ENCODE data around the gene FNDC3B.

The FNDC3B gene

DNA sequence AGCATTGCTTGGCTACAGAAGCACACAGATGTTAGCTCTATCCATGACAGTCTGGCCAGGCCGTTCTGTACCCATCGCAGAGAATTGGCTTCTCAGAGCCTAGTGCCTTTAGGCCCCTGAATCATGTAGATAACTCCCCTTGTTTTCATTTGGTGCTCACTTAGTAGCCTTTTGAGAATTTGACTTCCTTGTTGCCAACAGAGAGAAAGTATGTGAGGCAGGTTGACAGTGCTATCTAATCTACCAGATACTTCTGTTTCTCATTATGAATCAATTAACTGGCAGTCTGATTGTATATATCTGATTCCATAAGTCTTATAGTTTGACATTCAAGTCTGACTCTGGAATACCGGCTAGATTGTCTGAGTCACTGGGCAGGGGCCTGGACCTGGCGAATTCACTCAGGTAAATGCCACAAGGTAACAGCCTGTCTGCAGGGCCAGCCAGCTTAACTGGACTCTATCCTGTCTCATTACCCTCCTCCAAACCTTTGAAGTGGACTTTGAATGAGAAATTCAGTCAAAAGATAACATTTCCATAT lies 248.6 kb downstream of the FNDC3B start:
- Mint-ChIP-seq H3K4me1 (ENCODE audit: low read depth) (peaks cover 18% of the 10 kb centered on the region), H3K27ac (no peak overlapping the region), H3K4me3 (no peak overlapping the region), H3K27me3 (no peaks in the 10 kb centered on the region), H3K9me3 (no peaks in the 10 kb centered on the region), H3K36me3 (ENCODE audit: low read depth) (peaks cover 54% of the 10 kb centered on the region)
- DNase-seq: no peak

DNA sequence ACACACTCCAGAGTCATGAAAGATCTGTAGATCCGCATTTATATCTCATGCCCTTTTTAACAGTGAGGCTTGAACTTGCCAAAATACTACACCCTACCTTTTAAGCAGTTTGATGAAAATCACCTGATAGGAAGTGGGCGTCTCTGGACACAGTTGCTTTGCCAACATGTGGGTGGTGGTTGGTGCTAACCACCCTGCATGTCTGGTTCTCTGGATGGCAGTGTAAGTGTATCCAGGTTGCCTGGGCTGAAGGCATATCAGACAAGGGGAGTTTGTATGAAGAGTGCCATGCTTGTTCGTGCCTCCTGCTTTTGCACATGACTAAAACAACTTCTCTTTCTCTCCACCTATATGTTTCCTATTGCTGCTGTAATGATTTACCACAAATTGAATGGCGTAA lies 249.3 kb downstream of the FNDC3B start:
- H3K36me3 Mint-ChIP-seq (ENCODE audit: low read depth): peaks cover 56% of the 10 kb centered on the region
- H3K27ac Mint-ChIP-seq: no peak overlapping the region
- H3K27me3 Mint-ChIP-seq: no peaks in the 10 kb centered on the region
- peaks cover 18% of the 10 kb centered on the region for H3K4me1 Mint-ChIP-seq (ENCODE audit: low read depth)
- H3K4me3 Mint-ChIP-seq: no peak overlapping the region
- no peaks in the 10 kb centered on the region for H3K9me3 Mint-ChIP-seq
- no peak for DNase-seq

DNA sequence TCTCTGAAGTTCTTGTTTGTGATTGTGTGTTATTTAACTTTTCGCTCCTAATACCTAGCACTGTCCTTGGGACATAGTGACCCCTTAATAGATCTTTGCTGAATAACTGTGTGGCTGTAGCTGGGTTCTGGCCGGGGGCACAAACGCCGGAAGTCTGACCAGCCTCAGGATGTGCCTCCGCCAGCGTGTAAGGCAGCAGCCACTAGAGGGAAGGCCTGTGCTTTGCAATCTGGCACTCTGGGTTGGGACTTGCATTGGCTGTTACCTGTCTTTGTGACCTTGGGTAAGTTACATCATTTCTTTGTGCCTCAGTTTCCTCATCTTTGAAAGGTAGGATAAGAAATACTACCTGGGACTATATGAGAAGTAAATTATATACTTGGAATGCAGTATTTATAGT lies 250.2 kb downstream of the FNDC3B start:
- no peak overlapping the region for H3K4me3 Mint-ChIP-seq
- peaks cover 62% of the 10 kb centered on the region for H3K36me3 Mint-ChIP-seq (ENCODE audit: low read depth)
- H3K9me3 Mint-ChIP-seq: no peaks in the 10 kb centered on the region
- DNase-seq: no peak
- H3K27me3 Mint-ChIP-seq: no peaks in the 10 kb centered on the region
- H3K4me1 Mint-ChIP-seq (ENCODE audit: low read depth): peaks cover 18% of the 10 kb centered on the region
- no peak overlapping the region for H3K27ac Mint-ChIP-seq

DNA sequence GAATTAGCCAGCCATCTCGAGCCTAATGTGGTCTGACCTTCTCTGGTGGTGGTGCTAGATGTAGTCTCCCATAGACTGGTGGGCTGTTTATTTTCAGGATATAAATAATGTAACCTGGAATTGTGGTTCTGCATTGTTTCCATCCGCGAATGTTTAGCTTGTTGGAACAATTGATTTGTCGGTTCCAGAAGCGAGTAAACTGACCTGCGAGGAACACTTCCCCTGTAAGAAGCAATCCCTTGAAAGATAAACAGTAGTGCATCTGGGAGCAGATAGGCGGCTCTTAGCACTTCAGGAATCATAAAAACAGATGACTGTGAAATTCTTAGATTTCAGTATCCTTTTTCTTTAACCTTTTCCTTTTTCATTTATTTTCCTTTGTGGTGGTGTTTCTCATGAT lies 251.1 kb downstream of the FNDC3B start:
- Mint-ChIP-seq H3K27me3 (no peaks in the 10 kb centered on the region), H3K4me3 (no peak overlapping the region), H3K4me1 (ENCODE audit: low read depth) (peaks cover 17% of the 10 kb centered on the region), H3K36me3 (ENCODE audit: low read depth) (peaks cover 62% of the 10 kb centered on the region), H3K27ac (no peak overlapping the region), H3K9me3 (no peaks in the 10 kb centered on the region)
- DNase-seq: no peak

DNA sequence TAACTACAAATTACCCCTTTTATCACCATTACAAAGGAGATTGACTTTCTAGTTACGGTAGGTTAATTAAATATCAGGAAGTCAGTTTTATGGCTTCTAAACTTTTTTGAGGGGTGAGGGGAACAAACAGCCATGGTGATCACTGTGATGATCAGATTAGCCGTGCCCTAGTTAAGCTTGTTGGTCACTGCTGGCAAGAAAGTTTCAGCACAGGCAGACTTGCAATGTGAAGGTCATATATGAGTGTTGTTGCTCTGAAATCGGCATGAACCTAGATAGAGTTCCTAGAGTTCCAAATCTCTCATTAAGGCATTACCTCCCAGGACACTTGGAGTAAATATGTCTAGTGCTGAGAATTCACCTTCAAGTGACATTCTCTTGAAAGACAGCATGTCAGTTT lies 252.3 kb downstream of the FNDC3B start:
- no peak for DNase-seq
- H3K4me1 Mint-ChIP-seq (ENCODE audit: low read depth): peaks cover 17% of the 10 kb centered on the region
- H3K27ac Mint-ChIP-seq: no peak overlapping the region
- no peaks in the 10 kb centered on the region for H3K9me3 Mint-ChIP-seq
- H3K36me3 Mint-ChIP-seq (ENCODE audit: low read depth): peaks cover 65% of the 10 kb centered on the region
- no peaks in the 10 kb centered on the region for H3K27me3 Mint-ChIP-seq
- no peak overlapping the region for H3K4me3 Mint-ChIP-seq

DNA sequence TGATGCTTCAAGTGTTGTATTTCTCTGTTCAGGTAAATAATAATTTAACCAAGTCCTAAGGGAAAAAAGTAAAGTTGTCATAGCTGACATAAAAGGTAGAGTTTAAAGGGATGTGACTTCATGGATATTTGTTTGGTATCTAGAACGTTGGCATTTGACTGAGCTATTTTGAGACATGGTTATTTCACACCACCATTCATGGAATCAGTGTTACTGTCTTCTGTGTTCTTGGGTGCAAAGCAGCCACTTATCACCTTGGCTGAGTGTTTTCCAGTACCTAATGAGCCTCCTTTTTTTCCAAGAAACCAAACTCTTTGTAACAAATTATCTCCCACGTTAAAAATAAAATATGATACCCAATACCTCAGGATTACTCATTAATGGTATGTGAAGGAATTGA lies 253.0 kb downstream of the FNDC3B start:
- Mint-ChIP-seq H3K27ac (no peak overlapping the region), H3K9me3 (no peaks in the 10 kb centered on the region), H3K4me3 (no peak overlapping the region), H3K4me1 (ENCODE audit: low read depth) (peaks cover 14% of the 10 kb centered on the region), H3K36me3 (ENCODE audit: low read depth) (peaks cover 67% of the 10 kb centered on the region), H3K27me3 (no peaks in the 10 kb centered on the region)
- no peak for DNase-seq

DNA sequence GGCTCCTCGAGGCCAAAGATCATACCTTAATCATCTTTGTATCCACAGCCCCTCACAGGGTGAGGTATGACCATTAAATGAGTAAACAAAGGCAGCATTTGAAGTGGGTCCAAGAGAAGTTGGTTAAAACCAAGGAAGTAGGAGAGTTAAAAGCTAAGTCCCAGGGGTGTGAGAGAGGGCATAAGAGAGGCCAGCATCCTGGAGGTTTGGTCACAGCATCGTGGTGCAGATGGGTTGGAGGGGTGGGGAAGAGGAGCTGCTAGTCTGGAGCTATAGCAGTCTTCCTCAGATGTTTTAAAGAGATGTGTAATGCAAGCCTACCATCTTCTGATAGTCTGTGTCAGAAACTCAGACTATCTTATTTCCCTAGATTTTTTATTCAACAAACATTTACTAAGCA lies 253.7 kb downstream of the FNDC3B start:
- peaks cover 64% of the 10 kb centered on the region for H3K36me3 Mint-ChIP-seq (ENCODE audit: low read depth)
- no peak overlapping the region for H3K27ac Mint-ChIP-seq
- H3K9me3 Mint-ChIP-seq: no peaks in the 10 kb centered on the region
- no peak overlapping the region for H3K4me3 Mint-ChIP-seq
- DNase-seq: no peak
- peaks cover 8% of the 10 kb centered on the region for H3K4me1 Mint-ChIP-seq (ENCODE audit: low read depth)
- H3K27me3 Mint-ChIP-seq: no peaks in the 10 kb centered on the region

DNA sequence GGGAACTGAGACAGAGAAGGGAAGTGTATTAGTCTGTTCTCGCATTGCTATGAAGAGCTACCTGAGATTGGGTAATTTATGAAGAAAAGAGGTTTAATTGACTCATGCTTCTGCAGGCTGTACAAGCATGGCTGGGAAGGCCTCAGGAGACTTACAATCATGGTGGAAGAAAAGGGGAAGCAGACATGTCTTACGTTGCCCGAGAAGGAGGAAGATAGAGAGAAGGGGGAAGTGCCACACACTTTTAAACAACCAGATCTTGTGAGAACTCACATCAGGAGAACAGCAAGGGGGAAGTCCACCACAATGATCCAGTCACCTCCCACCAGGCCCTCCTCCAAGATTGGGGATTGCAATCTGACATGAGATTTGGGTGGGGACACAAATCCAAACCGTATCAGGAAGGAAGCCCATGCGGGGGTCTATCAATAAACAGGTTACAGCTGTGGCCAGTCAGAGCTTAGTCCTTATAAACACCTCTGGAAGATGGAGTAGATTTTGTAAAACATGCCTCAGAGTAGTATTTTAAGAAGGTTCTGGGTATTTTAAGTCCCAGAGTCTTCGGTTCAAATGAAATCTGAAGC lies 254.9 kb downstream of the FNDC3B start:
- Mint-ChIP-seq H3K4me1 (ENCODE audit: low read depth) (no peaks in the 10 kb centered on the region), H3K36me3 (ENCODE audit: low read depth) (peaks cover 64% of the 10 kb centered on the region), H3K27ac (no peak overlapping the region), H3K9me3 (no peaks in the 10 kb centered on the region), H3K4me3 (no peak overlapping the region), H3K27me3 (no peaks in the 10 kb centered on the region)
- no peak for DNase-seq

DNA sequence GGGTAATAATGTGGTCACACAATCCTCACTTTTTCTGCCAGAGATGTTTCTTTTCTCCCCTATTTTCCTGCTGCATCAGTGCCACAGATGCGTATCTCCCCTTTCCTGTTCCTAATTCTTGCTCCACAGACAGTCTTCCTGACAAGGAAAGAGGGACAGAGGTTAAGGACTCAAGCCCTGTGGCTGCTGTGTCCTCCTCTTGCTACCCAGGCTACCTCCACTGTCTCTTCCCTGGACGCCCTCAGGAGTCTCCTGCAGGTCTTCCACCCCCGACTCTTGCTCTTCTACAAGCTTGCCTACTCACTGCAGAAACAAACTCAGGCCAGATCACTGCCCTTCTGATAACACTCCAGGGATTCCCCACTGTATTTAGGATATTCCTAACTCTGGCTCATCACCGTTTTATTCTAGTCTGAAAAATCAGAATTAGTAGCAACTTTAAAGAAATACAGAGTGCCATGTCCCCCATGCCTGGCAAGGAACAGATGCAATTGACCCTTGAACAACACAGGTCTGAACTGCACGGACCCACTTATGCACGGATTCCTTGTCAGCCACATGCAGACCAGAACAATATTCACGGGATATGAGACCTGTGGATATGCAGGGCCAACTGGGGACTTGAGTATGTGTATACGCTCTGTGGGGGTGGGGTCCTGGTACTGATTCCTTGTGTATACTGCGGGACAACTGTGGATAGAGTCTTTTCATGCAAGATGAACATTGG lies 257.0 kb downstream of the FNDC3B start:
- Mint-ChIP-seq H3K27ac (no peak overlapping the region), H3K4me3 (no peak overlapping the region), H3K9me3 (no peaks in the 10 kb centered on the region), H3K36me3 (ENCODE audit: low read depth) (peaks cover 76% of the 10 kb centered on the region), H3K27me3 (no peaks in the 10 kb centered on the region), H3K4me1 (ENCODE audit: low read depth) (no peaks in the 10 kb centered on the region)
- no peak for DNase-seq

DNA sequence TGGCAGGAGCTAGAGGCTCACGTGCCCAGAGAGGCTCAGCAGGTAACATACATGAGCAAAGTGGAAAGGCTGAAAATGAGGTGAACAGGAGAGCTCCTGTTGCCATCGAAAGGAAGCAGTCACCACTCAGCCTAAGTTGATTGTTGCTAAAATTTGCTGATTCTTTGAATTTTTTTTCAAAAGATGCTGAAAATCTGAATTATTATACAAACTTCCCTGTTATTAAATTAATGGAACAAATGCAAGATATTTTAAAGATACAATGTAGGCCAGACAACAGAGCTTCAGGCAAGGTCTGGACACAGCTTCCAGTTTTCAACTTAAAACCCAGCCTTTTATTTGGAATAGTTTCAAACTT lies 257.6 kb downstream of the FNDC3B start:
- Mint-ChIP-seq H3K9me3 (no peaks in the 10 kb centered on the region), H3K36me3 (ENCODE audit: low read depth) (peaks cover 75% of the 10 kb centered on the region), H3K27ac (no peak overlapping the region), H3K4me3 (no peak overlapping the region), H3K27me3 (no peaks in the 10 kb centered on the region), H3K4me1 (ENCODE audit: low read depth) (no peaks in the 10 kb centered on the region)
- DNase-seq: no peak

DNA sequence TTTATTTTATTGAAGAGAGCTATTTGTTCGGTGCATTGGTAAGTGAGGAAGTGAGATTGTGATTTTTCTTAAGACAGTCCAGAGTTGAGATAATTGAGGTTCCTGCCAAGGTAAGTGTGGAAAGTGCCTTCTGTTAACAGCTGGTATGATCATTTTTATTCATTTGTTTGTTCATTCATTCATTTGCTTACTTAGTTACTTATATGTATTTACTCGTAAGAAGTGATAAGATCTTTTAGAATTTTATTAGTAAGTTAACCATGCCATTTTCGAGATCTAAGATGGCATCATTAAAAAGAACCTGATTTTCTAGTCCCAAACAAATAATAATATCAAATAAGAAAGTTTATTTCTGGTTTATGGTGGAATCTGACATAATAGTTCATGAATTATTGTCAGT lies 258.9 kb downstream of the FNDC3B start:
- H3K4me1 Mint-ChIP-seq (ENCODE audit: low read depth): no peaks in the 10 kb centered on the region
- no peak overlapping the region for H3K27ac Mint-ChIP-seq
- no peak overlapping the region for H3K4me3 Mint-ChIP-seq
- peaks cover 75% of the 10 kb centered on the region for H3K36me3 Mint-ChIP-seq (ENCODE audit: low read depth)
- DNase-seq: no peak
- H3K9me3 Mint-ChIP-seq: no peaks in the 10 kb centered on the region
- no peaks in the 10 kb centered on the region for H3K27me3 Mint-ChIP-seq

DNA sequence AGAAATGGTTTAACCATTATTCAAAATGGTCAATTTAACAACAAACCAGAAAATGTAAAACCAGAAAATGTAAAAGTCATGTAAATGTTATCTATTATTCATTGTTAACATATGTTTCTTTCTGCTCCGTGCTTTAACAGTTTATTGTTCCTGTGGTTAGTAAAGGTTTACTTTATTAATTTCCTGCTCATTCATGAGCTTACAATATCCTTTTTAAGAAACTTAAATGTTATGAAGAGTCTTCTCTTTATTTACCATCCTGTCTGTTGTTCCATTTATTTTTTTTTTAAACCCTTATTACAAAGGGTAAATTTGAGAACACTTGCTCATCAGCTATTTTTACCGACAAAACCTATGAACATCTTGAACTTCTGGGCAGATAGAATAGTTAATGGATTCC lies 260.8 kb downstream of the FNDC3B start:
- Mint-ChIP-seq H3K9me3 (no peaks in the 10 kb centered on the region), H3K36me3 (ENCODE audit: low read depth) (peaks cover 69% of the 10 kb centered on the region), H3K4me1 (ENCODE audit: low read depth) (no peaks in the 10 kb centered on the region), H3K27me3 (no peaks in the 10 kb centered on the region), H3K27ac (no peak overlapping the region), H3K4me3 (no peak overlapping the region)
- no peak for DNase-seq

DNA sequence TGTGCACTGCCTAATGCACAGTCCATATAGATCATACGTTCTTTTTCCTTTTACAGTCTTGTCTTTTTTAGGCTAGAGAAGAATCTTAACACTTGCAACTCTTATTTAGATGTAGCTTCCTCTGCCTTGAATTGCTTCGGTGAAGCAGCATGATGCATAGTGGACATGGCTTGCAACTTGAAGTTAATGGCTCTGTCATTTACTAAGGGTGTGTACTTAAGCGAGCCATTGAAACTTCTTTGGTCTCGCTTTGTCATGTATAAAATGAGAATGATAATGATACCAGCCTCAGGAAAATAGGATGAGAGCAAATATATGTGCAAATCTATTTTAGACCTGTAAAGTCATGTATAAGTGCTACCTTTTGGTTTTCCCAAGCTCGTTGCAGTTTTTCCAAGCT lies 261.5 kb downstream of the FNDC3B start:
- H3K9me3 Mint-ChIP-seq: no peaks in the 10 kb centered on the region
- H3K27me3 Mint-ChIP-seq: no peaks in the 10 kb centered on the region
- no peaks in the 10 kb centered on the region for H3K4me1 Mint-ChIP-seq (ENCODE audit: low read depth)
- peaks cover 65% of the 10 kb centered on the region for H3K36me3 Mint-ChIP-seq (ENCODE audit: low read depth)
- H3K4me3 Mint-ChIP-seq: no peak overlapping the region
- H3K27ac Mint-ChIP-seq: no peak overlapping the region
- no peak for DNase-seq

DNA sequence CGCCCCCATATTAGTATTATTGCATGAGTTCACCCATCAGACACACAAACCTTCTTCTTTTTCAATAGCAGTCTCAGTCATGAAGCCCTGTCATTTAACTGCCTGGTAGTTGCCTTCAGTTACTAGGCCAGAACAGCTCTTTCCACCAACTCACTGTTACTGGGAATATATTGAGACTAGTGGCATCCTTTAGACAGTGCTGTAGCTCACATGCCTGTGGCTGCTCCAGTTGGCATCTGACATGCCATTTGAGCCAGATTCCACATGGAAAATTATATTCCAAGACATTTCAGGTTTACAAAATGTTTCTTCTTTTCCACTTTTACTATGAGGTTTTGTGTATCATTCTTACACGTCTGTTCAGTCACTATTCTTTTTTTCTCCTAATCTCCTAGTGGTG lies 262.8 kb downstream of the FNDC3B start:
- no peak for DNase-seq
- H3K4me3 Mint-ChIP-seq: no peak overlapping the region
- no peaks in the 10 kb centered on the region for H3K4me1 Mint-ChIP-seq (ENCODE audit: low read depth)
- H3K27ac Mint-ChIP-seq: no peak overlapping the region
- H3K9me3 Mint-ChIP-seq: no peaks in the 10 kb centered on the region
- peaks cover 56% of the 10 kb centered on the region for H3K36me3 Mint-ChIP-seq (ENCODE audit: low read depth)
- H3K27me3 Mint-ChIP-seq: no peaks in the 10 kb centered on the region

DNA sequence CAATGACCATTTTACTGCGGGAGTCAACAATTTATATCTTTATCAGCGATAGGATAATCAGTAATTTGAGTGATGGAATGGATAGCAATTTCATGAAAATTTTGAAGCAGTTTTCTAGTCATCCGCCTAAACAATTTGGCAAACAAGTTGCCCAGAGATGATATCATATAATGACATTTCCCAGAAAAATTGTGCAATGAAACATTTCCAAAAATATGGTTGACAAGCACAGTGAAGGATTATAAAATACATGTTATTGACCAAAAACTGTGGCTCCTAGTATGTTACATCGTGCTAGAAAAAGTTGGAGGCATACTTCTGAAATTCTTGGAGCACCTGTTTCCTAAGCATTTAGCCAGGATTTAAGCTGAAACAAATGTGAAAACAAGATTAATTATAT lies 263.8 kb downstream of the FNDC3B start:
- Mint-ChIP-seq H3K27ac (no peak overlapping the region), H3K4me1 (ENCODE audit: low read depth) (no peaks in the 10 kb centered on the region)
- no peak for DNase-seq

More for the DNA sequence above, 263.8 kb downstream of the FNDC3B start:
- H3K9me3 Mint-ChIP-seq: no peaks in the 10 kb centered on the region
- no peaks in the 10 kb centered on the region for H3K27me3 Mint-ChIP-seq
- no peak overlapping the region for H3K4me3 Mint-ChIP-seq
- H3K36me3 Mint-ChIP-seq (ENCODE audit: low read depth): peaks cover 58% of the 10 kb centered on the region
